ENCODE measurements around the gene REXO5. TPM values are rescaled to one million over a fixed set of nuclear protein-coding genes. Genes with fewer than 3 reads are reported as not detected.

REXO5 gene
- total and polyA plus RNA-seq, 9 of the 15 experiments (the other 6 are each of a cell fraction or from before 2014, with no cell fraction given) = 10.5 to 45.1 (median 25.4) TPM

DNA sequence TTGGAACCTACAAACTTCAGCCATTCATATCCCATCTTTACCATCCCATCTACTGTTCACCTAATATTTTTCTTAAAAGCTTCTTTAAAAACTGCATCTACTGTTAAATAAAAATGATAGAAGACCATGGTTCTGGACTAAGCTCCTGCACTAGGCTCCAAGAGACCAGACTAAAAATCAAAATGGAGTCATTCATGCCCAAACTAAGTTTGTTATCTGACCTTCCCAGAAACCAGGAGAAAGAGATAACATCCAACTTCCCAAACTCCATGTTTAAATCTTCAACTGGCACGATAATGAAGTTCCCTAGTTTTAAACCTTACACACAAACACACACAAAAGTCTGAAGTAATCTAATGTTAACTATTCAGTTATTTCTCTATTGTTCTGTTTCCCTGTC is 80.0 kb downstream of the REXO5 start (continued):
- TF ChIP-seq CHAMP1 (IDR thresholded peaks at IDR 0.05) (no peak), NFE2L1 (tag; IDR thresholded peaks at IDR 0.05; ENCODE audit: borderline replicate concordance, low read depth) (no peak), GTF3C2 (IDR thresholded peaks at IDR 0.05; ENCODE audit: borderline replicate concordance, extremely low read depth, insufficient read length) (no peak)
- TF ChIP-seq, protein P1, sequence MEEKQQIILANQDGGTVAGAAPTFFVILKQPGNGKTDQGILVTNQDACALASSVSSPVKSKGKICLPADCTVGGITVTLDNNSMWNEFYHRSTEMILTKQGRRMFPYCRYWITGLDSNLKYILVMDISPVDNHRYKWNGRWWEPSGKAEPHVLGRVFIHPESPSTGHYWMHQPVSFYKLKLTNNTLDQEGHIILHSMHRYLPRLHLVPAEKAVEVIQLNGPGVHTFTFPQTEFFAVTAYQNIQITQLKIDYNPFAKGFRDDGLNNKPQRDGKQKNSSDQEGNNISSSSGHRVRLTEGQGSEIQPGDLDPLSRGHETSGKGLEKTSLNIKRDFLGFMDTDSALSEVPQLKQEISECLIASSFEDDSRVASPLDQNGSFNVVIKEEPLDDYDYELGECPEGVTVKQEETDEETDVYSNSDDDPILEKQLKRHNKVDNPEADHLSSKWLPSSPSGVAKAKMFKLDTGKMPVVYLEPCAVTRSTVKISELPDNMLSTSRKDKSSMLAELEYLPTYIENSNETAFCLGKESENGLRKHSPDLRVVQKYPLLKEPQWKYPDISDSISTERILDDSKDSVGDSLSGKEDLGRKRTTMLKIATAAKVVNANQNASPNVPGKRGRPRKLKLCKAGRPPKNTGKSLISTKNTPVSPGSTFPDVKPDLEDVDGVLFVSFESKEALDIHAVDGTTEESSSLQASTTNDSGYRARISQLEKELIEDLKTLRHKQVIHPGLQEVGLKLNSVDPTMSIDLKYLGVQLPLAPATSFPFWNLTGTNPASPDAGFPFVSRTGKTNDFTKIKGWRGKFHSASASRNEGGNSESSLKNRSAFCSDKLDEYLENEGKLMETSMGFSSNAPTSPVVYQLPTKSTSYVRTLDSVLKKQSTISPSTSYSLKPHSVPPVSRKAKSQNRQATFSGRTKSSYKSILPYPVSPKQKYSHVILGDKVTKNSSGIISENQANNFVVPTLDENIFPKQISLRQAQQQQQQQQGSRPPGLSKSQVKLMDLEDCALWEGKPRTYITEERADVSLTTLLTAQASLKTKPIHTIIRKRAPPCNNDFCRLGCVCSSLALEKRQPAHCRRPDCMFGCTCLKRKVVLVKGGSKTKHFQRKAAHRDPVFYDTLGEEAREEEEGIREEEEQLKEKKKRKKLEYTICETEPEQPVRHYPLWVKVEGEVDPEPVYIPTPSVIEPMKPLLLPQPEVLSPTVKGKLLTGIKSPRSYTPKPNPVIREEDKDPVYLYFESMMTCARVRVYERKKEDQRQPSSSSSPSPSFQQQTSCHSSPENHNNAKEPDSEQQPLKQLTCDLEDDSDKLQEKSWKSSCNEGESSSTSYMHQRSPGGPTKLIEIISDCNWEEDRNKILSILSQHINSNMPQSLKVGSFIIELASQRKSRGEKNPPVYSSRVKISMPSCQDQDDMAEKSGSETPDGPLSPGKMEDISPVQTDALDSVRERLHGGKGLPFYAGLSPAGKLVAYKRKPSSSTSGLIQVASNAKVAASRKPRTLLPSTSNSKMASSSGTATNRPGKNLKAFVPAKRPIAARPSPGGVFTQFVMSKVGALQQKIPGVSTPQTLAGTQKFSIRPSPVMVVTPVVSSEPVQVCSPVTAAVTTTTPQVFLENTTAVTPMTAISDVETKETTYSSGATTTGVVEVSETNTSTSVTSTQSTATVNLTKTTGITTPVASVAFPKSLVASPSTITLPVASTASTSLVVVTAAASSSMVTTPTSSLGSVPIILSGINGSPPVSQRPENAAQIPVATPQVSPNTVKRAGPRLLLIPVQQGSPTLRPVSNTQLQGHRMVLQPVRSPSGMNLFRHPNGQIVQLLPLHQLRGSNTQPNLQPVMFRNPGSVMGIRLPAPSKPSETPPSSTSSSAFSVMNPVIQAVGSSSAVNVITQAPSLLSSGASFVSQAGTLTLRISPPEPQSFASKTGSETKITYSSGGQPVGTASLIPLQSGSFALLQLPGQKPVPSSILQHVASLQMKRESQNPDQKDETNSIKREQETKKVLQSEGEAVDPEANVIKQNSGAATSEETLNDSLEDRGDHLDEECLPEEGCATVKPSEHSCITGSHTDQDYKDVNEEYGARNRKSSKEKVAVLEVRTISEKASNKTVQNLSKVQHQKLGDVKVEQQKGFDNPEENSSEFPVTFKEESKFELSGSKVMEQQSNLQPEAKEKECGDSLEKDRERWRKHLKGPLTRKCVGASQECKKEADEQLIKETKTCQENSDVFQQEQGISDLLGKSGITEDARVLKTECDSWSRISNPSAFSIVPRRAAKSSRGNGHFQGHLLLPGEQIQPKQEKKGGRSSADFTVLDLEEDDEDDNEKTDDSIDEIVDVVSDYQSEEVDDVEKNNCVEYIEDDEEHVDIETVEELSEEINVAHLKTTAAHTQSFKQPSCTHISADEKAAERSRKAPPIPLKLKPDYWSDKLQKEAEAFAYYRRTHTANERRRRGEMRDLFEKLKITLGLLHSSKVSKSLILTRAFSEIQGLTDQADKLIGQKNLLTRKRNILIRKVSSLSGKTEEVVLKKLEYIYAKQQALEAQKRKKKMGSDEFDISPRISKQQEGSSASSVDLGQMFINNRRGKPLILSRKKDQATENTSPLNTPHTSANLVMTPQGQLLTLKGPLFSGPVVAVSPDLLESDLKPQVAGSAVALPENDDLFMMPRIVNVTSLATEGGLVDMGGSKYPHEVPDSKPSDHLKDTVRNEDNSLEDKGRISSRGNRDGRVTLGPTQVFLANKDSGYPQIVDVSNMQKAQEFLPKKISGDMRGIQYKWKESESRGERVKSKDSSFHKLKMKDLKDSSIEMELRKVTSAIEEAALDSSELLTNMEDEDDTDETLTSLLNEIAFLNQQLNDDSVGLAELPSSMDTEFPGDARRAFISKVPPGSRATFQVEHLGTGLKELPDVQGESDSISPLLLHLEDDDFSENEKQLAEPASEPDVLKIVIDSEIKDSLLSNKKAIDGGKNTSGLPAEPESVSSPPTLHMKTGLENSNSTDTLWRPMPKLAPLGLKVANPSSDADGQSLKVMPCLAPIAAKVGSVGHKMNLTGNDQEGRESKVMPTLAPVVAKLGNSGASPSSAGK (IDR thresholded peaks at IDR 0.05) = no peak
